Ishikawa (cell line): ENCODE measurements around the gene NCL.

Experiments
- CEBPB ChIP-seq: IDR thresholded peaks from 2 replicates; pipeline ENCODE4 v1.6.1; 2012
- CREB1 ChIP-seq: IDR thresholded peaks from 2 replicates; pipeline ENCODE4 v1.6.1; 2012; ENCODE audit warnings: low read depth
- EGR1 ChIP-seq: IDR thresholded peaks from 2 replicates; pipeline ENCODE4 v1.6.1; 2012
- EP300 ChIP-seq: IDR thresholded peaks from 2 replicates; pipeline ENCODE4 v1.6.1; 2012; ENCODE audit warnings: borderline replicate concordance
- FOXM1 ChIP-seq: IDR thresholded peaks from 2 replicates; pipeline ENCODE4 v1.6.1; 2012; ENCODE audit warnings: low read depth, borderline replicate concordance
- NFIC ChIP-seq: IDR thresholded peaks from 2 replicates; pipeline ENCODE4 v1.6.1; 2012
- RAD21 ChIP-seq: IDR thresholded peaks from 2 replicates; pipeline ENCODE4 v1.6.1; 2012; ENCODE audit warnings: low read depth
- REST ChIP-seq: IDR thresholded peaks from 2 replicates; pipeline ENCODE4 v1.6.1; 2012; ENCODE audit warnings: low read depth, mild to moderate bottlenecking
- TAF1 ChIP-seq: IDR thresholded peaks from 2 replicates; pipeline ENCODE4 v1.6.1; 2012; ENCODE audit warnings: low read depth, mild to moderate bottlenecking
- TCF12 ChIP-seq: IDR thresholded peaks from 2 replicates; pipeline ENCODE4 v1.6.1; 2012; ENCODE audit warnings: low read depth
- TEAD4 ChIP-seq: IDR thresholded peaks from 2 replicates; pipeline ENCODE4 v1.6.1; 2012
- USF1 ChIP-seq: IDR thresholded peaks from 2 replicates; pipeline ENCODE4 v1.6.1; 2012
- YY1 ChIP-seq: IDR thresholded peaks from 2 replicates; pipeline ENCODE4 v1.6.1; 2012; ENCODE audit warnings: low read depth
- ZBTB7A ChIP-seq: IDR thresholded peaks from 2 replicates; pipeline ENCODE4 v1.6.1; 2012; ENCODE audit warnings: low read depth
- TF ChIP-seq, protein P1 (sequence below): IDR thresholded peaks from 2 replicates; pipeline ENCODE4 v1.6.1; 2012

The NCL gene

DNA sequence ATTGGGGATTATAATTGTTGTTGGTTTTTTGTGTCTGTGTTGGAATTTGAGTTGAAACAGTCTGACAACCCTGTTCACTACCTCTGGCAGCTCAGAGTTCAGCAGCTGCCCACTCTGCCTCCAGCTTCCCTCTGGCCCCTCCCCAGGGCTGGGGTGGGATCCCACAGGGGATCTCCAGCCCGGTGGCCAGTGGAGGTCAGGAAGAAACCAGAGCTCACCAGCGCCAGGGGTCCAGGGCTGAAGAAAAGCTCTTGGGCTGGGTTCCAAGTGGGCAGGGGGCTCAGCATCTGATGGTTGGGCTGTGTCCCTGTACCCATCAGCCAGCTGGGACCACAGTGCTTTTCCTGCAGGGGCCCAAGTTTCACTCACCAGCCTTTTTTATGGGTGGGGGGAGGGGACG, 16.5 kb upstream of the NCL start:
- TF ChIP-seq FOXM1 (no peak), TEAD4 (no peak), NFIC (no peak), EP300 (no peak)
- TF ChIP-seq, protein P1, sequence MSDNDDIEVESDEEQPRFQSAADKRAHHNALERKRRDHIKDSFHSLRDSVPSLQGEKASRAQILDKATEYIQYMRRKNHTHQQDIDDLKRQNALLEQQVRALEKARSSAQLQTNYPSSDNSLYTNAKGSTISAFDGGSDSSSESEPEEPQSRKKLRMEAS: no peak

DNA sequence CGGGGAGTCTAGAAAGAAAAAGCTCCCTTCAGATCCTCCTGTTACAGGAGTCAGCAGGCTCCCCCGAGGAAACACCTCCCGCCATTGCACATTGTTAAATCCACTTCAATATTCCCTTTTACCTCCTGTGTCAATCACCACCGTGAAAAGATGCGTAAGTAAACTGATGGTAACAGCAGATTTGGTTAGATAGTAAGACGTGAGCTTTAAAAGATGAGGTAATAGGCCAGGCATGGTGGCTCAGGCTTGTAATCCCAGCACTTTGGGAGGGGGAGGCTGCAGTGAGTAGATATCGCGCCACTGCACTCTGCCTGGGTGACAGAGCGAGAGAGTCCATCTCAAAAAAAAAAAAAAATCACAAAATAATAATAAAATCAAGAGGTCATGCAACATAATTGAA, 15.2 kb upstream of the NCL start:
- TF ChIP-seq TEAD4 (no peak), REST (no peak), EGR1 (no peak), YY1 (no peak), CREB1 (no peak), ZBTB7A (no peak), USF1 (no peak), CEBPB (no peak), TCF12 (no peak), TAF1 (no peak), FOXM1 (no peak), RAD21 (no peak), EP300 (no peak), NFIC (no peak)
- TF ChIP-seq, protein P1: no peak

- TF ChIP-seq EGR1 (no peak), REST (no peak), EP300 (no peak), TAF1 (no peak), NFIC (no peak), YY1 (no peak), ZBTB7A (no peak), TCF12 (no peak), USF1 (no peak), RAD21 (no peak), TEAD4 (no peak), CREB1 (no peak)
- TF ChIP-seq, protein P1: no peak
These were observed 12.6 kb upstream of the NCL start for GRCh38 chr2:231476920-231477319.

DNA sequence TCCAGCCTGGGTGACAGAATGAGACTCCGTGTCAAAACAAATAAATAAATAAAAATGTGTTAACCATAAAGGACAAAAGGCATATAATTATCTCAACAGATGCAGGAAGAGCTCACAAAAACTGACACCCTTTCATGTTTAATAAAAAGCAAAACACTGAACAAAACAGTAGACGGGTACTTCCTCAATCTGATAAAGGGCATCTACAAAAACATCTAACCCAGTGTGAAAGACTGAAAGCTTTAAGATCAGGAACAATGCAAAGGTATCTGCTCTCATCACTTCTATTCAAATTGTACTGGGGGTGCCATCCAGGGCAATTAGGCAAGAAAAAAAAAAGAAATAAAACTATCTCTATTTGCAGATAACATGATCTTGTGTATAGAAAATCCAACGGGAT, 11.7 kb upstream of the NCL start:
- no peak for TF ChIP-seq YY1

GRCh38 chr2:231472816-231473215, 8.5 kb upstream of the NCL start:
- TF ChIP-seq FOXM1 (no peak), EP300 (no peak), ZBTB7A (no peak), TAF1 (no peak), USF1 (no peak), NFIC (no peak), TCF12 (no peak)

DNA sequence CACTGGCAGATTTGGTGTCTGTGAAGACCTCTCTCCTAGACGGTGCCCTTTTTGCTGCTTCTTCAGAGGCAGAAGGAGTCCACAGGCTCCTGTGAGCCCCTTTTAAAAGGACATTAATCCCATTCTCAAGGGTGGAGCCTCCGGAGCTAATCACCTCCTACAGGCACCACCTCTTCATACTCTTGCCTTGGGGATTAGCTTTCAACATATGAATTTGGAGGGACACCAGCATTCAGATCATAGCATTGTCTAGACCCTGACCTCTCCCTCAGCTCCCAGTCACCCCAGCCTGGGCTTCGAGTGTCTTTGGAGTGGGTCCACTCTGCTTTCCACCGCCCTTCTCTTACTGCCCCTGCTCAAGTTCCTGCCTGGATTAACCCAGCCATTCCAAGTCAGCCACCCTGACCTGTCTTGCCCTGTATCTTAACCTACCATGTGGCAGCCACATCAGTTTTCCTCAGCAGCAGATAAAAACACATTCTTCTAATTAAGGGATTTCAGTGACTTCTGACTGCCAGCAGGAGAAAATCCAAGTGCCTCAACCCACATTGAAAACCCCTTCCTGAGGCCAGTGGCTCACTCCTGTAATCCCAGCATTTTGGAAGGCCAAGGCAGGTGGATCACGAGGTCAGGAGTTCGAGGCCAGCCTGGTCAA, 6.1 kb upstream of the NCL start:
- TF ChIP-seq, protein P1: no peak
- TF ChIP-seq ZBTB7A: no peak
- no peak for TF ChIP-seq YY1
- no peak for TF ChIP-seq FOXM1
- TF ChIP-seq REST: no peak
- no peak for TF ChIP-seq RAD21
- TF ChIP-seq TAF1: no peak
- TF ChIP-seq EP300: no peak
- no peak for TF ChIP-seq TCF12
- TF ChIP-seq CEBPB: no peak
- TF ChIP-seq NFIC: no peak
